GM10266 (cell line): ENCODE measurements around the gene ADGRE2.

Source experiments
- DNase-seq: peaks from one replicate; pipeline ENCODE4 v3.0.0; 2012; ENCODE audit errors: extremely low spot score
- TF ChIP-seq, protein P1 (sequence below): IDR thresholded peaks from 2 replicates; pipeline ENCODE4 v1.5.1; 2012; ENCODE audit warnings: mild to moderate bottlenecking, low read depth; ENCODE audit not compliant: control insufficient read depth, insufficient read depth; ENCODE audit errors: missing control alignments

ADGRE2 gene

DNA sequence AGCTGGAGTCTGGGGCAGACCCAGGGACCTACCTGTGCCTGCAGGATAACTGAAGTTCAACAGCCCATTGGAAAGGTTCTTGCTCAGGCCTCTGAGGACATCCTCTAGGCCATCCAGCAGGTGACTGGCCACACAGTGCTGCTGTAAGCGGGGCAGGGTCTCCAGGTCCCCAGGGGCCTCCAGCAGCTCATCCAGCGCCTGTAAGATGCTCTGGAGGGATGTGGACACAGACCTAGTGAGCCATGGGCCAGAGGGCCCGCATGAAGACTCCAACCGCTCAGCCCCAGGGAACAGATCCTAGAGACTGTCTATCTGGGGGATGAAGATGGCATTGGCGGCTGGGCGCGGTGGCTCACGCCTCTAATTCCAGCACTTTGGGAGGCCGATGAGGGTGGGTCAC is 14.0 kb downstream of the ADGRE2 start:
- TF ChIP-seq, protein P1, sequence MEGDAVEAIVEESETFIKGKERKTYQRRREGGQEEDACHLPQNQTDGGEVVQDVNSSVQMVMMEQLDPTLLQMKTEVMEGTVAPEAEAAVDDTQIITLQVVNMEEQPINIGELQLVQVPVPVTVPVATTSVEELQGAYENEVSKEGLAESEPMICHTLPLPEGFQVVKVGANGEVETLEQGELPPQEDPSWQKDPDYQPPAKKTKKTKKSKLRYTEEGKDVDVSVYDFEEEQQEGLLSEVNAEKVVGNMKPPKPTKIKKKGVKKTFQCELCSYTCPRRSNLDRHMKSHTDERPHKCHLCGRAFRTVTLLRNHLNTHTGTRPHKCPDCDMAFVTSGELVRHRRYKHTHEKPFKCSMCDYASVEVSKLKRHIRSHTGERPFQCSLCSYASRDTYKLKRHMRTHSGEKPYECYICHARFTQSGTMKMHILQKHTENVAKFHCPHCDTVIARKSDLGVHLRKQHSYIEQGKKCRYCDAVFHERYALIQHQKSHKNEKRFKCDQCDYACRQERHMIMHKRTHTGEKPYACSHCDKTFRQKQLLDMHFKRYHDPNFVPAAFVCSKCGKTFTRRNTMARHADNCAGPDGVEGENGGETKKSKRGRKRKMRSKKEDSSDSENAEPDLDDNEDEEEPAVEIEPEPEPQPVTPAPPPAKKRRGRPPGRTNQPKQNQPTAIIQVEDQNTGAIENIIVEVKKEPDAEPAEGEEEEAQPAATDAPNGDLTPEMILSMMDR: no peak
- no peak for DNase-seq

DNA sequence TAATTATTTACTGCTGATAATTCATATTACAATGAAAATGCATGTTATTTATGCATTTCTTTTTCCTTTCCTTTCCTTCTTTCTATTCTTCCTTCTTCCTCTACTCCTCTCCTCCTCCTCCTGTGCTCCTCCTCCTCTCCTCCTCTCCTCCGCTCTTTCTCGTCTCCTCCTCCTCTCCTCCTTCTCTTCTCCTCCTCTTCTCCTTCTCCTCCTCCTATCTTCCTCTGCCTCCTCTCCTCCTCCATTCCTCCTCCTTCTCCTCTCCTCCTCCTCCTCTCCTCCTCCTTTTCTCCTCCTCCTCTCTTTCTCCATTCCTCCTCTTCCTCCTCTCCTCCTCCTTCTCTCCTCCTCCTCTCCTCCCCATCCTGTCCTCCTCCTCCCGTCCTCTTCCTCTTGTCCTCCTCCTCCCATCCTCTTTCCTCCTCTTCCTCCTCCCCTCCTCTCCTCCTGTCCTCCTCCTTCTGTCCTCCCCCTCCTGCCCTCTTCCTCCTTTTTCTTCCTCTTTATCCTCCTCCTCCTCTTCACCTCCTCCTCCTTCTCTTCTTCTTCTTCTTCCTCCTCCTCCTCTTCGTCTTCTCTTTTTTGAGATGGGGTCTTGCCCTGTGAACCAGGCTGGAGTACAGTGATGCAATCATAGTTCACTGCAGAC is 14.7 kb downstream of the ADGRE2 start:
- DNase-seq: no peak
- TF ChIP-seq, protein P1: no peak

GRCh38 chr19:14762111-14762510 is 16.2 kb downstream of the ADGRE2 start:
- TF ChIP-seq, protein P1: no peak
- DNase-seq: no peak

- no peak for DNase-seq
- TF ChIP-seq, protein P1: no peak
Measured at GRCh38 chr19:14761607-14762006, 16.8 kb downstream of the ADGRE2 start.

DNA sequence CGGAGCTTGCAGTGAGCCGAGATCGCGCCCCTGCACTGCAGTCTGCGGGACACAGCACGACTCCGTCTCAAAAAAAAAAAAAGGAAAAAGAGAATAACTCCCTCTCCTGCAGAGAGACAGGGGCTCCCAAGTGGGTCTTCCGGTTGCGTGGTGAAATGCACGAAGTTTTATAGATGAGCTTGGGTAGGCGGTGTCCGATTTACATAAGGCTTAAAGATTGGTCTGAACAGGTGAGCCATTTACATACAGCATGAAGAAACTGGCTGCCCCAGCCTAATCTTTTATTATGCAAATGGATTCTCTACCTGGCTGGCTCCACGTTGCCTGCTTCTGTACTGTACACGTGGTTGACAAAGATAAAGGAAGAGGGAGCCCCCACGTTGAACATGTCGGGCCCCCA is 19.5 kb downstream of the ADGRE2 start:
- TF ChIP-seq, protein P1: no peak
- DNase-seq: no peak

DNA sequence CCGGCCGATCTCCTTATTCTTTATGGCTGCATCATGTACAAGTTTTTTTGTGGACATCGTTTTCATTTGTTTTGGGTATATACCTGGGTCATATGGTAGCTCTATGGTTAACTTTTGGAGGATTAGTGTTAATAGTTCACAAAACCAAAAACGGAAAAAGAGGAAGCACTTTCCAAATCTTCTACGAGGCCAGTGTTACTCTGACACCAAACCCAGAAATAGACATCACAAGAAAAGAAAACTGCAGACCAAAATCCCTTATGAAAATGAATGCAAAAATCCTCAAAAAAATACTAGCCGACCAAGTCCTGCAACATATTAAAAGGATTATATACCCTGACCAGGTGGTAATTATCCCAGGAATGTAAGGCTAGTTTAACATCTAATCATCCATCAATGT is 29.8 kb downstream of the ADGRE2 start:
- DNase-seq: no peak
- TF ChIP-seq, protein P1: no peak

GRCh38 chr19:14746886-14747285 is 31.5 kb downstream of the ADGRE2 start:
- TF ChIP-seq, protein P1: no peak
- no peak for DNase-seq
